Activated CD8-positive, alpha-beta T cell treated with anti-CD3 and anti-CD28 coated beads for 36 hours (primary cell): ENCODE data around the gene RABGEF1. TPM values are rescaled to one million over a fixed set of nuclear protein-coding genes. Genes with fewer than 3 reads are reported as not detected.
"Not testable (repeated sequence)": the region's sequence is repeated elsewhere in the genome, so short reads cannot be mapped to it uniquely, and the experiment has no call there.

Source experiments
- ATAC-seq: fragments of 200-7000 bp; cut with Tn5 transposase; one replicate; pipeline ENCODE4 v1.10.0; 2021; ENCODE audit warnings: mild to moderate bottlenecking, moderate library complexity
- CTCF ChIA-PET: fragments of 350-600 bp; sonication (Branson Sonifier 250); formaldehyde crosslinking; loops from one replicate; lab custom pipeline; 2021; ENCODE audit warnings: antibody characterized with exemption; lab: Charles Lee
- POLR2A ChIA-PET: fragments of 350-600 bp; sonication (Branson Sonifier 250); formaldehyde crosslinking; loops from one replicate; lab custom pipeline; 2021; ENCODE audit warnings: antibody characterized with exemption; lab: Charles Lee
- DNase-seq: peaks from one replicate; pipeline ENCODE4 v3.0.0-alpha.2; 2020
- H3K27ac Mint-ChIP-seq: one replicate; pipeline ENCODE4 v1.8.0; 2021; ENCODE audit warnings: mild to moderate bottlenecking, mixed read lengths
- H3K27me3 Mint-ChIP-seq: one replicate; pipeline ENCODE4 v1.8.0; 2021; ENCODE audit warnings: mixed read lengths
- H3K36me3 Mint-ChIP-seq: one replicate; pipeline ENCODE4 v1.8.0; 2021; ENCODE audit warnings: low read depth, mixed read lengths
- H3K4me1 Mint-ChIP-seq: one replicate; pipeline ENCODE4 v1.8.0; 2021; ENCODE audit warnings: low read depth, mixed read lengths
- H3K4me3 Mint-ChIP-seq: one replicate; pipeline ENCODE4 v1.8.0; 2021; ENCODE audit warnings: mild to moderate bottlenecking, moderate library complexity, mixed read lengths
- H3K9me3 Mint-ChIP-seq: one replicate; pipeline ENCODE4 v1.8.0; 2021; ENCODE audit warnings: mixed read lengths
- CTCF ChIP-seq: fragments of 200-600 bp; IDR thresholded peaks from one replicate; pipeline ENCODE4 v1.8.0; 2022; ENCODE audit warnings: antibody characterized with exemption, mild to moderate bottlenecking
- intact Hi-C: fragments of 100-400 bp; cut with micrococcal nuclease; formaldehyde crosslinking; loops from one replicate; pipeline ENCODE4 v1.10.0; 2022
- total RNA-seq, 2 experiments: library from RNA; stranded (reverse); gene quantifications; one replicate each; pipeline ENCODE4 v1.2.3, GENCODE V29; 2021

Gene RABGEF1
- total RNA-seq, 2 experiments from 2014 or later = 17.5 to 19.2 TPM

- POLR2A ChIA-PET = interaction anchor here (0.6 to 1.1 kb wide), 2 partner anchors 13 to 272 kb away, joined by 3 read pairs; no protein-coding TSS in a partner anchor
- H3K27me3 Mint-ChIP-seq = no peaks in the 10 kb centered on the region
- H3K27ac Mint-ChIP-seq = no peak overlapping the region
- ATAC-seq (no peak), DNase-seq (no peak)
- no peak overlapping the region for H3K4me3 Mint-ChIP-seq
- peaks cover 6% of the 10 kb centered on the region for H3K9me3 Mint-ChIP-seq
- no peak for TF ChIP-seq CTCF
- no peaks in the 10 kb centered on the region for H3K36me3 Mint-ChIP-seq
- intact Hi-C loops = no loop called here
- no peaks in the 10 kb centered on the region for H3K4me1 Mint-ChIP-seq
- CTCF ChIA-PET = interaction anchor here (0.9 to 1.1 kb wide), 3 partner anchors 72 to 166 kb away, joined by 3 to 4 read pairs (median 3); no protein-coding TSS in a partner anchor
These were observed 83.5 kb downstream of the RABGEF1 start for GRCh38 chr7:66824041-66824440.

GRCh38 chr7:66825538-66825937 is 85.0 kb downstream of the RABGEF1 start:
- H3K27ac Mint-ChIP-seq, H3K36me3 Mint-ChIP-seq, H3K9me3 Mint-ChIP-seq, H3K27me3 Mint-ChIP-seq, intact Hi-C loops, H3K4me1 Mint-ChIP-seq, H3K4me3 Mint-ChIP-seq: not testable (repeated sequence)
- ChIA-PET CTCF (interaction anchor here (1.5 kb wide), 2 partner anchors 9 to 28 kb away, joined by 3 to 5 read pairs; no protein-coding TSS in a partner anchor), POLR2A (interaction anchor here (0.7 kb wide), 1 partner anchor 130 kb away, joined by 3 read pairs; no protein-coding TSS in a partner anchor)
- TF ChIP-seq CTCF = peak; percentile 63
- DNase-seq = peak; percentile 68
- ATAC-seq = peak; percentile 83

DNA sequence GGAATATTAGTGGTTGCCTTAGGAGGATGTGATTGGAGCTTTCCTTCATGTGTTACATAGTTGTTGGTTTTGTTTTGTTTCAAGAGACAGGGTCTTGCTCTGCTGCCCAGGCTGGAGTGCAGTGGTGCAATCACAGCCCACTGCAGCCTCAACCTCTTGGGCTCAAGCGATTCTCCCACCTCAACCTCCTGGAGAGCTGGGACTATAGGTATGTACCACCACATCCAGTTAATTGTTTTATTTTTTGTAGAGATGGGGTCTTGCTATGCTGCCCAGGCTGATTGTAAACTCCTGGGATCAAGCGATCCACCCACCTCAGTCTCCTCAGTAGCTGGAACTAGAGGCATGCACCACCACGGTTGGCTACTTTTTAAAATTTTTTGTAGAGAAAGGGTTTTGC is 86.1 kb downstream of the RABGEF1 start:
- Mint-ChIP-seq H3K4me1 (no peaks in the 10 kb centered on the region), H3K9me3 (peaks cover 6% of the 10 kb centered on the region), H3K27me3 (no peaks in the 10 kb centered on the region), H3K36me3 (no peaks in the 10 kb centered on the region), H3K4me3 (no peak overlapping the region), H3K27ac (no peak overlapping the region)
- DNase-seq (no peak), ATAC-seq (no peak)
- POLR2A ChIA-PET = no interaction called here
- CTCF ChIA-PET = interaction anchor here (1.5 kb wide), 2 partner anchors 10 to 29 kb away, joined by 3 to 5 read pairs; no protein-coding TSS in a partner anchor
- no peak for TF ChIP-seq CTCF
- intact Hi-C loops = no loop called here

GRCh38 chr7:66830976-66831375 is 90.4 kb downstream of the RABGEF1 start:
- DNase-seq, H3K27ac Mint-ChIP-seq, H3K4me3 Mint-ChIP-seq, CTCF ChIA-PET, intact Hi-C loops, H3K36me3 Mint-ChIP-seq, ATAC-seq, H3K9me3 Mint-ChIP-seq, H3K27me3 Mint-ChIP-seq, POLR2A ChIA-PET, H3K4me1 Mint-ChIP-seq: not testable (repeated sequence)

- no peaks in the 10 kb centered on the region for H3K9me3 Mint-ChIP-seq
- H3K4me1 Mint-ChIP-seq = no peaks in the 10 kb centered on the region
- no peak for DNase-seq
- no peak for TF ChIP-seq CTCF
- CTCF ChIA-PET = no interaction called here
- no peak for ATAC-seq
- H3K4me3 Mint-ChIP-seq = no peak overlapping the region
- POLR2A ChIA-PET = no interaction called here
- no peak overlapping the region for H3K27ac Mint-ChIP-seq
- intact Hi-C loops = no loop called here
- H3K36me3 Mint-ChIP-seq = no peaks in the 10 kb centered on the region
- H3K27me3 Mint-ChIP-seq = no peaks in the 10 kb centered on the region
These were observed 92.2 kb downstream of the RABGEF1 start for GRCh38 chr7:66832531-66833351.
